NCI-H1694 treated with DMSO at 0.1 percent for 48 hours (cell line): Measurements from ENCODE around the gene PMVK.

Experiments used
- DNase-seq: peaks from one replicate; lab custom pipeline; 2025; lab: John Stamatoyannopoulos, UW

PMVK gene

DNA sequence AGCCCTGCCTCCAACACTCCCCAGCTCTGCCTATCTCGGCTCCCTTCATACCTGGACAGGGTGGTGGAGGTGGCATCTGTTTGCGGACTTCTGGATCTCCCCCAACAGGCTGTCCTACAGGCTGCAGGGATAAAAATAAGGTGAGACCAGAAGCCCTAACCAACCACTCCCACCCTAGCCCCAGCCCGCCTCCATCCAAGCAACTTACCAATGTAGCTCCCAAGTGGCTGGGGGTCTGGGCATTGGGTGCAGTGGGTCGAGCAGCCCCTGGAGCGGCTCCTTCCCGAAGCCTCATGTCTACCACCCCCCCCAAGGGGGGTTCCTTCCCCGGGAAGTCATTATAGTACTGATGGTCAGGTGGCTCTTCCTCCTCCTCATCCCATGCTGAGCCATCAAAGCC is 29.6 kb upstream of the PMVK start:
- DNase-seq, result no peak

DNA sequence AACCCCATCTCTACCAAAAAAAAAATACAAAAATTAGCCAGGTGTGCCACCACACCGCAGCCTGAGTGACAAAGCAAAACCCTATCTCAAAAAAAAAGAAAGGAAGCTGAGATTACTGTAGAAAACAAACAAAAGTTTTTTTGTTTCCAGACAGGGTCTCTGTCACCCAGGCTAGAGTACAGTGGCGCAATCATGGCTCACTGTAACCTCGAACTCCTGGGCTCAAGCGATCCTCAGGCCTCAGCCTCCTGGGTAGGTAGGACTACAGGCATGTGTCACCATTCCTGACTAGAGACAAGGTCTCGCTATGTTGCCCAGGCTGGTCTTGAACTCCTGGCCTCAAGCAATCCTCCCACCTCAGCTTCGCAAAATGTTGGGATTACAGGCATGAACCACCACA is 27.8 kb upstream of the PMVK start:
- no peak for DNase-seq

DNA sequence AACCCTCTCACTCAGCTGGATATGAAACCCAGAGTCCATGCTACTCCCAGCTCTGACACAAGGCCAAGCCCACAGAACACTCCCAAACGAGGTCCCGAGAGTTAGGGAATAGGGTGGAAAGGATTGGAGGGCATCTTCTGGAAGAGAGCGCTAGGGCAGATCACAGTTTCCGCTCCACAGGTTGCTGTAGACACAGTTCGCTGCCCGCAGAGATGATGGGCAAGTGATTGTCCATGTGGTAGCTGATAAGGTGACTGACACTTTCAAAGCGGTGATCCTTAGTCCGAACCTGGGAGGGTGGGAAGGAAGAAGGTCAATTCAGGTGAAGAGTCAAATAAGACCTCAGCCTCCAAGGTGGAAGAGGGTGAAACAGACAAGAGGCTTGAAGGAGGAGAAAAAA is 27.1 kb upstream of the PMVK start:
- no peak for DNase-seq

- no peak for DNase-seq
Observed at GRCh38 chr1:154962795-154963330, 26.3 kb upstream of the PMVK start.

GRCh38 chr1:154962156-154962749 is 25.7 kb upstream of the PMVK start:
- DNase-seq, result peak; percentile 47

- DNase-seq, result peak; percentile 75
Observed at GRCh38 chr1:154961207-154962155, 25.0 kb upstream of the PMVK start, which contains the start of gene PYGO2. PYGO2 (minus strand) TSS chr1:154961782; CDS start chr1:154961576, 206 bp downstream.

DNA sequence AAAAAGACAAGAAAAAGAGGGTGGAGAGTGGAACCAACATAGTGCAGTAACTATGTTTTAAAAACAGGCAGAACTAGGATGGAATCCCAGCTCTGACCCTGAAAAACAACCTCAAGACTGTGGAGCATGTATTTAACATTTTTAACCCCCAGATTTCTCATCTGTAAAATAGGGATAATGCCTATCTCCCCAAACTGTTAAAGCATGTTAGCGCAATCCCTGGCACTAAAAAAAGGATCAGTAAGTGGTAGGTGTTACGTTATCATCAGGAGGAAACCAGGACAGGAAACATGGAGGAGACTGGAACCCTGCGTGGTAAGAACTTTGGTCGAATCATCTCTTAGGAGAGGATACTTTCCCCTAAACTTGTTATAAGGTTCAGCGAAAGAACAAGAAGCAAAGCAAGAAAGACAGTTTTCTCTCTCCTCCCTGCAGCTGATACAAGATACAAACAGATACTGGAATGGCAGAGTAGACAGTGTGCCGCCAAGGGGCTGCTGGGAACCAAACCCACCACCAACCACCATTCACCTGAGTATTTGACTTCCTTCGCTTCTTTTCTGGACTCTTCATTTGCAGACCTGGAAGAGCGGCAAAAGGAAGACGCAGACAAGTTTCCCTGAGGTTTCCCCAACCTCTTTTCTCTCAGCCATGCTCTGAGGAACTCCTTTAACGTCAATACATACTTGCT is 24.1 kb upstream of the PMVK start:
- DNase-seq, result no peak

DNA sequence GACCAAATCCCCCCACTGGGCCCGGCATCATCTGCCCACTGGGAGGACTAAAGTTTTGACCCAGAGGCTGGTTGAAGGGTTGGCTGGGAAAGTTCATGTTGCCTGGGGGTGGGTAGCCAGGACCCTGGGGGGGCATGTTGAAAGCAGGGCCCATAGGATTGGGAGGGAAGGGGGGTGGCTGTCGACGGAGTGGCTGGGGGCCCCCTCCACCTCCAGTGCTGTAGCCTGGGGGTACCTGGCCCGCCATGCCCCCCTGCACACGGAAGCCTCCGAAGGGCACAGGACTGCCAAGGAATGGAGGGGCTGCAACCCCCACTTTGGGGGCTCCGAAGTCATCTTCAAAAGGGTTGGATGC is 22.9 kb upstream of the PMVK start:
- DNase-seq, result no peak

DNA sequence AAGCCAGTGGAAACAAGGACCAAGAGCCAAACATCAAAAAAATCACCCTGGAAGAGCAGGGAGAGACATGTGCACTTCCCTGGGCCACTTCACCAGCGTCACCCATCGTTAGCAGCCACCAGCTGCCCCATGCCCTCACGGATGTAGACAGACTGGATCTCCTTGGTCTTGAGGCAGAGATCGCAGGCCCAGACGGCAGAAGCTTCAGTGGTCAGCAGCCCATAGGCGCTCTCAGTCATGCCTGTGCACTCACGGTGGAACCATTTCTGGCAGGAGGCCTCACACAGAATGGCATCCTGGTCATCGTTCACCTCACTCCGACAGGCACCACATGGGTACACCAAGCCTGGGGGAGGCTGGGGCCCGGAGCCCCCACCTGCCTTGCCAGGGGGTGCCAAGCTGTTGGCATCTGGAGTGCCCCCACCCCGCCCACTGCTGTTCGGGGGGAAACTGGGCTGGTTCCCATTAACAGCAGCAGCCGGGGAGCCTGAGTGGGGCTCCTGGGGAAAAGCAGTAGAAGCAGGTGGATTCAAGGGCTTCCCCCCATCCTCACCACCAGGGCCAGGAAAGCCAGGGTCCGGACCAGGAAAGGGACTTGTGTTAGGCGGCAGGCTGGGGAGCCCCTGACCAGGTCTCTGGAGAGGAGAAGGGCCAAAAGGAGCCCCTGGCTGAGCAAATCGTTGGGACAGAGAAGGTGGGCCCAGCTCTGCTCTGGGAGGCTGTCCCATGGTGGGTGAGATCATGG is 22.3 kb upstream of the PMVK start:
- no peak for DNase-seq

GRCh38 chr1:154958036-154958435 is 21.5 kb upstream of the PMVK start:
- DNase-seq, result no peak

DNA sequence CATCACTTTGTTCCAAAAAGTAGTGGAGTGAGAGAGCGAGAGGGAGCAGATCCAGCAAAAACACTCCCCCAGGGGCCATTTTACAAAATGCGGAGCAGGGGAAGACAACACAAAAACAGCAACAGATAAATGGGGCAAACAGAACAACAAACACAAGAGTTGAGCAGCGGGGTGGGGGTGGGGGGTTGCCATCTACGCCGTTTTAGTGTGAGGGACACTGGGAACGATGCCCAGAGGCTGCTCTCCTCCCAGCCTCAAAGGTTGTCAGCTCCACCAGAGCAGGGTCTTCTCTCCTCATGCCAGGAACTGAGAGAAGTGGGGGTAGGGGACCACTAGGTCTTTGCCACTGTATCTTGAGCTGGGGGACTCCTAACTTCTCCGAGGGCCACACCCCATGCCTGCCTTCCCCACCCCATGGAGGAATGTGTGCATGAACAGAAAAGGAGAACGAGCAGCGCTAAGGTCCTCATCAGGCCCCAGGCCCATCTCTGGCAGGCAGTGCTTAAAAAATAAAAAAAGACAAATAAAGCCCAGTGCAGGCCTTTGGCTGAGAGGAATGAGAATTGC is 20.7 kb upstream of the PMVK start:
- DNase-seq, result no peak

- no peak for DNase-seq
Observed at GRCh38 chr1:154956544-154956941, 20.0 kb upstream of the PMVK start.

DNA sequence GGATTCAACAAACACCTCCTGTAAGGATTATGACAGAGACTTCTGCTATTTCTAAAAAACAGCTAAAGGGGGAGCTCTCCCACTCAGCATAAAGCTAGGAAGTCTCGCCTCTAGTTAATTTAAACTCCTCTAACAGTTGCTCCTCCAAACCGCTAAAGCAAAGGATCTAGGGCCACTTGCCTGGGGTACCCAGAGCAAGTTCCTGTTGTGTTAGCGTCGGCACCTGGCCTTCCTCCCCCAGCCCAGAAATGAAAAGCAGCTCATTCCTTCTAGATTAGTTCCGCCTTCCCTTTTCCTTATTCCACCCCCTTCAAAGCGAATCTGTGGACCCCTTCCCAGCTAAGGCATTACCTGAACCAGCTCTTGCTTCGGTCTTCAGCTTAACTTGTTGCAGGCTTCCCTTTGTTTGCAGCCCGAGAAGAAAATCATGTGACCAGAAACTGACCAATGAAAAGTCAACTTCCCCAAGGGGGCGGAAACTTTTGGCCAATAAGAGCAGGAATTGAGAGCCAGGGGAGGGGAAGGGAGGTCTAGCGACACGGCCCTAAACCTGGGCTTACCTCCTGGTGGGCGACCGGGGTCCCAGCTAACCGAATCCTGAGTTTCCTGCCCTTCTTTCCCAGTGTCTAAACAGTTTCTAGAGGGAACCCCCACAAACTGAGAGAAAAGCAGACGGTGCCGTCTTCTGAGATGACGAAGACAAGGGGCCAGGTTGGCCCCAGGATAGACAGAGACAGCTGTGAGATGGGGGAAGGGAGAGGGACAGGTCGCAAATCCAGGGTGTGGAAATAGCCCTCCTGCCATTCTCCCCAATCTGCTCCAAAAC is 19.4 kb upstream of the PMVK start, which contains the start of gene PBXIP1:
Gene PBXIP1, minus strand, starts transcription at position 382 of the 826 bp plus-strand sequence. CDS start 2,378 bp downstream, outside the sequence.
- DNase-seq, result peak; percentile 92

DNA sequence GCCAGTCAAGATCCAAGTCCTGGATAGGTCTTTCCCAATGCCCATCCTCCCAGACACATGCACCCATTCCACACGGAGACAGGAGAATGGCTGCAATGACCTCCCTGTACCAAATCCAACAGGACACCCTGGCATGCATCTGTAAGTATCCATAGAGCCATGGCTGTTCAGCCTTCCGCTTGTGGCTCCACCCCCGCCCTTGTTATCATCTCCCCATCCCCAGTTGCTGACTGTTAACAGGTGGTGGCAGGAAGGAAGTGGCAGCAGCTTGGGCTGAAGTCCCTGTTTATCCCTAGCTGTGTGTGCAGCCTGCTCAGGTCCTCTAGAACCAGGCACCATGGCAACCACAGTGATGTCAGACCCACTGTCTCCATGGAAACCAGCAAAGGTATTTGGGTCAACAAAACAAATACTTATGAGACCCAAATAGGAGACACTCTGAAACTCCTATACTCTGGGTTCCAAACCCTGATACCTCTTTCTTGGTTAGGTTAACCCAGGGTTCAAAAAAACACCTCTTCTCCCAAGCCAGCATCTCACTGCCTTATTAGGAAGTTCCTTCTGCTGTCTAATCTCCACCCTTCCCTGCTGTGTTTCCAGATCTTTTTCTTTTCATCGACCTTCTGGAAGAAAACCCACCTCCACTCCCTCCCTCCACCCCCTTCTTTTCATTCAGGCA is 18.7 kb upstream of the PMVK start:
- peak; percentile 25 for DNase-seq

- DNase-seq, result no peak
Observed at GRCh38 chr1:154954541-154954940, 18.0 kb upstream of the PMVK start.

DNA sequence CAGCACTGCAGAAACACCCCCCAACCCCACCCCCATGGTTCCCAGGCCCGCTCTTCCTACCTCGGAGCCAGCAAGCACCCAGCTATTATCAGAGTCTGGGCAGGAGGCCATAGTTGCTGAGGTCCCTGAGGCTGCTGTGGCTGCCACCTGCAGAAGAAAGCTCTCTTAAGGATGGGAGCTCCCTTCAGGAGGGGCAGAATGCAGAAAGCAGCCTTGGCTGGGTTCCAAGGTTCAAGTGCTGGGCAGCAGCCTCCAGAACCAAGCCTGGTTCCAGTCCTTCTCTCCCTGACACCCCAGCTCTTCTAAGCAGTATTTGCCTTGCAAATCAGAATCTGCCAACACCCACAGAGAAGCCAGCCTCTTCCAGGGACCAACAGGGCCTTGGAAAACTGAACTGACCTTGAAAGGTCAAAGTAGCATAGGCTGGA is 17.1 kb upstream of the PMVK start:
- DNase-seq, result no peak

GRCh38 chr1:154952664-154953063 is 16.1 kb upstream of the PMVK start:
- no peak for DNase-seq

- no peak for DNase-seq
Observed at GRCh38 chr1:154951901-154952657, 15.6 kb upstream of the PMVK start.

- DNase-seq, result no peak
Observed at GRCh38 chr1:154948079-154948478, 11.6 kb upstream of the PMVK start.
